Right lobe of liver (tissue), 4 donors: ENCODE measurements around the gene CFAP251.

Experiments
- CTCF ChIP-seq, 4 donors: fragments of 200-600 bp in 3 of 4; fragments of 450-650 bp in 1 of 4; IDR thresholded peaks; one replicate each; pipeline versions ENCODE4 v1.5.1 to v1.8.0; 2016 to 2022; ENCODE audit warnings: antibody characterized with exemption in 4 of 4, mild to moderate bottlenecking in 2 of 4
- POLR2A ChIP-seq: fragments of 450-650 bp; IDR thresholded peaks from one replicate; pipeline ENCODE4 v1.6.1; 2017; ENCODE audit warnings: antibody characterized with exemption, mild to moderate bottlenecking
- donor health status: DM: no; HTN: no; CAD: no.
- donor health status: DM: no; HTN: no; CAD: no.
- donor health status: DM: no; HTN: yes; CAD: no.

- TF ChIP-seq CTCF (IDR thresholded peaks at IDR 0.05) = no peak
- TF ChIP-seq POLR2A = no peak
These were observed 46.6 kb downstream of the CFAP251 start for GRCh38 chr12:121964813-121965643.
